ENCODE data around the gene CHRNA9.
"Not testable (repeated sequence)": the region's sequence is repeated elsewhere in the genome, so short reads cannot be mapped to it uniquely, and the experiment has no call there.

The CHRNA9 gene

DNA sequence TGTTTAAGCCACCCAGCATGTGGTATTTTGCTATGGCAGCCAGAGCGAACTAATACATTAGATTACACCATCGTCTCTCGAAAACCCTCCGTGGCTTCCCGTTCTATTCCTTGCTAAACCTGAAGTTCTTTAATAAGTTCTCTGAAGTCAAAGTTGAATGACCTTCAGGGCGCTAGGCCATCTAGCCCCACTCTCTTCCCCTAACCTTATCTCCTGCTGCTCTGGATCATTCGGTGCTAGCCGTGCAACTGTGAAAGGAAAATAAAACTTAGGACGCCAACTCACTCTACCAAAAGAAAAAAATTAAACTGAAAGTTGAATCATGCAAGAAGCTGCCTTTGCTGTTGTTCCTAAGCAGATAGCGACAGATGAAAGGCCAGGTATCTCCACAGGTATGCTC lies 40.0 kb downstream of the CHRNA9 start:
- TF ChIP-seq POLR2AphosphoS5 (IDR thresholded peaks at IDR 0.05; ENCODE audit: low read depth, low read length) (no peak), TAF1 (IDR thresholded peaks at IDR 0.05; ENCODE audit: borderline replicate concordance, low read depth, low read length) (no peak), POLR2A (IDR thresholded peaks at IDR 0.05; ENCODE audit: low read depth, low read length) (no peak)
- DNase-seq (ENCODE audit: insufficient read length) (no peak), FAIRE-seq (no peak)

DNA sequence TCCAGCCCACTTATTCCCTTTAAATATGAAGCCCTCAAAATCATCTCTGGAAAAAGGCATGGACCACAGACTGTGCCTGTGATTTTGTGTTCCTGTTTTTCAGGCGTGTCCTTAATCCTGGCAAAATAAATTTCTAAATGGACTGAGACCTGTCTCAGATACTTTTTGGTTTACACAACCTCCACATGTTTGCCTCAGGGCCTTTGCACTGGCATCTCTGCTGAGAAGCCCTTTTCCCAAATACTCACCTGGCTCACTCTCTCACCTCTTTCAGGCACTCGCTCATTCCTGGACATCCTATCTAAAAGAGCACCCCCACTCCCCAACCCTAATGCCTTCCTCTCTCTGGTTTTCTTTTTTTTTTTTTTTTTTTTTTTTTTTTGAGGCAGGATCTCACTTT lies 40.5 kb downstream of the CHRNA9 start:
- no peak for DNase-seq (ENCODE audit: insufficient read length)
- TF ChIP-seq POLR2AphosphoS5 (IDR thresholded peaks at IDR 0.05; ENCODE audit: low read depth, low read length) = no peak
- no peak for TF ChIP-seq TAF1 (IDR thresholded peaks at IDR 0.05; ENCODE audit: borderline replicate concordance, low read depth, low read length)
- TF ChIP-seq POLR2A (IDR thresholded peaks at IDR 0.05; ENCODE audit: low read depth, low read length) = no peak
- FAIRE-seq = no peak

DNA sequence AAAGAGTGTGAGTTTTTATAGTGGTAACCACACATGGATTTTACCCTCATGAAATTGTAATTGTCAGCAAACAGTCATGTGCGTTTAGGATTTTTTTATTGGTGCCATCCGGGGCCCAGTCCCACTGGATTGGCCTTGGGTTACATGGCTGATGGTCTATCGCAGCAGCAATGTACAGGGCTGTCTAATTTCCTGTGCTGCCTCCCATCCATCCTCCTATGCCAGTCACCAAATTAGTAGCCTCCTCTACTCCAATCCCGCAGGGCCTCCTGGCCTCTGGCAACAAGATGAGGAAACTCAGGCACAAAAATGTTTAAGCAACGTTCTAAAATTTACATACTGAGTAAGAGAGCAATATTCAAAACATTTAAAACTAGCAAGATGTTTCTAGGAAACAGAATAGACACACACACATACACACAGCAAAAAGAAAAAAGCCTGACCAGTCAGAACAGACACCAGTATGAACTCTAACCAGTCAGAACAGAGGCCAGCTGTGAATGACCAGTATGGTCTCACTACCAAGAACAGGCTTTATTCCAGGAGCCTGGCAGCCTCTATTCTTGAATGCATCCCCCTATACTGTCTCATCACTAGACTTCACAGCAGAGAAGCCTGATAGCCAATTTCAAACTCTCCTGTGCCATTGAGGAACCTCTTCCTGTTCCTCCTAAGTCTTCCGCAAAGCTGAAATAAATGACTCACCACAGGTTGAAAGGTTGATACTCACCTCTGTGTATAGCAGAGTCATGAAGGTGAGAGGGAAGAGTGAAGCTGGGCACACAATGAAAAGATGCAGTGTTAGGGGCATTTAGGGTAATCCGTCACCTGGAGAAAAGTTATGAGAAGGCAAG lies 42.6 kb downstream of the CHRNA9 start:
- DNase-seq (ENCODE audit: insufficient read length) (no peak), FAIRE-seq (no peak)
- TF ChIP-seq POLR2A (IDR thresholded peaks at IDR 0.05; ENCODE audit: low read depth, low read length) (no peak), POLR2AphosphoS5 (IDR thresholded peaks at IDR 0.05; ENCODE audit: low read depth, low read length) (no peak), TAF1 (IDR thresholded peaks at IDR 0.05; ENCODE audit: borderline replicate concordance, low read depth, low read length) (no peak)

DNA sequence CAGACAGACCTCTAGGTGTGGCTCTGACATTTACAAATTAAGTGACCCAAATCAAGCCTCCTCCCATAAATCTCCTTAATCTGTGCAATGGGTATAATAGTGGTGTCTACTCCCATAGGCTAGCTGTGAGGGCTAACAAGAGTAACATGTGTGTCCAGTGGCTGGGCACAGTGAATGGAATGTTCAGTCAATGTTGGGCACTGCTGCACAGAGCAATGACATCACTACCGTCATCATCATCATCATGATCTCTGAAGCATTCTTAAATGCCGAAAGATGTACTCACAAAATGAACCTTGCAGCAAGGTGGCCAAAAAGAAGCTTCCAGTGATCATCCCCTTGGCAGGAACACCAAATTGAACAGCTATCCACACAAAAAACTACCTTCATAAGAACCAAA lies 43.5 kb downstream of the CHRNA9 start:
- no peak for TF ChIP-seq TAF1 (IDR thresholded peaks at IDR 0.05; ENCODE audit: borderline replicate concordance, low read depth, low read length)
- no peak for TF ChIP-seq POLR2AphosphoS5 (IDR thresholded peaks at IDR 0.05; ENCODE audit: low read depth, low read length)
- TF ChIP-seq POLR2A (IDR thresholded peaks at IDR 0.05; ENCODE audit: low read depth, low read length) = no peak
- FAIRE-seq (no peak), DNase-seq (ENCODE audit: insufficient read length) (no peak)

DNA sequence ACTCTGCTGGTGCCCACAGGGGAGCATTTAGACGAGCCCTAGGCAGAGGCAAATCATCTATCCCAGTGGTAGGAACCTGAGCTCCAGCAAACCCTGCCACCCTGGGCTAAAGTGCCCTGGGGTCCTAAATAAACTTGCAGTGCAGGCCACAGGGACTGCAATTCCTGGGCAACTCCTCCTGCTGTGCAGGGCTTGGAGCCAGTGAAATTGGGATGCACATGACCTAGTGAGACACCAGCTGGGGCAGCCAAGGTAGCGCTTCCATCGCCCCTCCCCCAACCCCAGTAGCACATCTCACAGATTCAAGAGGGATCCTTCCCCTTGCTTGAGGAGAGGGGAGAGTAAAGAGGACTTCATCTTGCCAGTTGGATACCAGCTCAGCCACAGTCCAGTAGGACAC lies 44.1 kb downstream of the CHRNA9 start:
- DNase-seq (ENCODE audit: insufficient read length) (no peak), FAIRE-seq (no peak)
- no peak for TF ChIP-seq POLR2AphosphoS5 (IDR thresholded peaks at IDR 0.05; ENCODE audit: low read depth, low read length)
- no peak for TF ChIP-seq POLR2A (IDR thresholded peaks at IDR 0.05; ENCODE audit: low read depth, low read length)
- no peak for TF ChIP-seq TAF1 (IDR thresholded peaks at IDR 0.05; ENCODE audit: borderline replicate concordance, low read depth, low read length)

DNA sequence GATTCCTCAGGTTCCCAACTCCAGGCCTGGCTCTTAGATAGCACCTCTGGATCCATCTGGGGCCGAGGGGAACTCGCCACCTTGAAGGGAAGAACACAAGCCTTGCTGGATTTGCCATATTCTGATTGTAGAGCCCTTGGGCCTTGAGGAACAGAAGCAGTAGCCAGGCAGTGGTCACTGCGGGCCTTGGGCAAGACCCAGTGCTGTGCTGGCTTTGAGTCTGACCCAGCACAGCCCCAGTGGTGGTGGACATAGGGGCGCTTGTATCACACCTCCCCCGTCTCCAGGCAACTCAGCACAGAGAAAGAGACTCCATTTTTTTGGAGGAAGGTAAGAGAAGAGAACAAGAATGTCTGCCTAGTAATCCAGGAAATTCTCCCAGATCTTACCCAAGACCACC lies 45.5 kb downstream of the CHRNA9 start:
- FAIRE-seq (no peak), DNase-seq (ENCODE audit: insufficient read length) (no peak)
- TF ChIP-seq TAF1 (IDR thresholded peaks at IDR 0.05; ENCODE audit: borderline replicate concordance, low read depth, low read length) (no peak), POLR2AphosphoS5 (IDR thresholded peaks at IDR 0.05; ENCODE audit: low read depth, low read length) (no peak), POLR2A (IDR thresholded peaks at IDR 0.05; ENCODE audit: low read depth, low read length) (no peak)

DNA sequence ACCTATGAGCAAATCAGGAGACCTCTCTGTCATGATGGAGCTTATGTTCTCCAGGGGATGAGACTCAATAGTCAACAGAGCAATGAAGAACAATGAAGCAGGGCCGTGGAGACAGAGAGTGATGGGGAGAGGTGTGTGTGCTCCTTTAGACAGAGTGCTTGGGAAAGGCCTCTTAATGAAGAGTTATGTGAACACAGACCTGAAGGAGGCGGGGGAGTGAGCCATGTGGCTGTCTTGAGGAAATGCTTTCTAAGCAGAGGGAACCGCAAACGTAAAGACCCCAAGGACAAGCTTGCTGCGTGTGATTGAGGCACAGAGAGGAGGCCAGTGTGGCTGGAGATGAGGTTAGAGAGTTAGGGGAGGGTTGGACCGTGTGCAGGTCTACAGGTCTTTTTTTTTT lies 53.1 kb downstream of the CHRNA9 start:
- no peak for TF ChIP-seq POLR2A (IDR thresholded peaks at IDR 0.05; ENCODE audit: low read depth, low read length)
- no peak for TF ChIP-seq POLR2AphosphoS5 (IDR thresholded peaks at IDR 0.05; ENCODE audit: low read depth, low read length)
- TF ChIP-seq TAF1 (IDR thresholded peaks at IDR 0.05; ENCODE audit: borderline replicate concordance, low read depth, low read length) = no peak
- no peak for DNase-seq (ENCODE audit: insufficient read length)
- FAIRE-seq = no peak

DNA sequence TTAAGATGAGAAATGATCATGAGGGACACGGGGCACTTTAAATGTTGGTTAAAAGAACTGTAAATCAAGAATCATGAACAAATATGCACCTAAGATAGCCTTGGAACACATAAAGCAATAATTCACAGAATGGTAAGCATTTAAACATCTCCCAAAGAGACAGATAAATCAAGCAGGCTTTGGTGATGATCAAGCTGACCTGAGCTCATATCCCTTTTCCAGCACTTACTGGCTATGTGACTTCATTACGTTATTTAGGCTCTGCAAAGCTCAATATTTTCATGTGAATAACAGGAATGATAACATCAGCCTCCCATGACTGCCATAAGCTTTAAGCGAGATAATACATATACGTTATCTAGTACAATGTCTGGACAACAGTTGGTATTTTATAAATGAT lies 54.9 kb downstream of the CHRNA9 start:
- no peak for TF ChIP-seq POLR2AphosphoS5 (IDR thresholded peaks at IDR 0.05; ENCODE audit: low read depth, low read length)
- no peak for TF ChIP-seq POLR2A (IDR thresholded peaks at IDR 0.05; ENCODE audit: low read depth, low read length)
- no peak for TF ChIP-seq TAF1 (IDR thresholded peaks at IDR 0.05; ENCODE audit: borderline replicate concordance, low read depth, low read length)
- no peak for FAIRE-seq
- DNase-seq (ENCODE audit: insufficient read length) = no peak

DNA sequence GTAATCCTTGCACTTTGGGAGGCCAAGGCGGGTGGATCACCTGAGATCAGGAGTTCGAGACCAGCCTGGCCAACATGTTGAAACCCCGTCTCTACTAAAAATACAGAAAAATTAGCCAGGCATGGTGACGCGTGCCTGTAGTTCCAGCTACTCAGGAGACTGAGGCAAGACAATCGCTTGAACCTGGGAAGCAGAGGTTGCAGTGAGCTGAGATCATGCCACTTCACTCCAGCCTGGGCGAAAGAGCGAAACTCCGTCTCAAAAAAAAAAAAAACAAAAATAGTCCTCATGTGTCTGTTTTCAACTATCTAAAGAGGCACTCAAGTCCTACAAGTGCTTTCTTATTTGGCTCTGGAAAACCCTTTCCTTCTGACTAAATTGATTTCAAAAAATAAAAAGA lies 57.1 kb downstream of the CHRNA9 start:
- not testable (repeated sequence) for DNase-seq (ENCODE audit: insufficient read length); FAIRE-seq

DNA sequence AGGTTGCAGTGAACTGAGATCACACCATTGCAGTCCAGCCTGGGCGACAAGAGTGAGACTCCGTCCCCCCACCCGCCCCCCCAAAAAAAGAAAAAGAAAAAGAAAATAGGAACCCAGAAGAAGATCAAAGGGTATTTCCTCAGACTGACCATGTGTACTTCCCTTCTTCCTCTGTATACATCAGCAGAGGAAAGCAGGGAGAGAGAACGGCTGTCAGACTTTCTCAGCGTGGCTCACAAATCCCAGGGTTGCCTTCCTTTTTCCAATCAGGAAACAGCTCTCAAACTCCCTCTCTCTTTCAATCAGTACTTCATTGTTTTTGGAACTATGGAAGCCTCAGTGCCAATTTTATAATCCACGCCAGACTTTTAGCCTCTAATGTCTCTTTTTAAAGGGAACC lies 59.1 kb downstream of the CHRNA9 start:
- DNase-seq (ENCODE audit: insufficient read length) = no peak
- FAIRE-seq = no peak
- TF ChIP-seq TAF1 (IDR thresholded peaks at IDR 0.05; ENCODE audit: borderline replicate concordance, low read depth, low read length) (no peak), POLR2AphosphoS5 (IDR thresholded peaks at IDR 0.05; ENCODE audit: low read depth, low read length) (no peak), POLR2A (IDR thresholded peaks at IDR 0.05; ENCODE audit: low read depth, low read length) (no peak)

DNA sequence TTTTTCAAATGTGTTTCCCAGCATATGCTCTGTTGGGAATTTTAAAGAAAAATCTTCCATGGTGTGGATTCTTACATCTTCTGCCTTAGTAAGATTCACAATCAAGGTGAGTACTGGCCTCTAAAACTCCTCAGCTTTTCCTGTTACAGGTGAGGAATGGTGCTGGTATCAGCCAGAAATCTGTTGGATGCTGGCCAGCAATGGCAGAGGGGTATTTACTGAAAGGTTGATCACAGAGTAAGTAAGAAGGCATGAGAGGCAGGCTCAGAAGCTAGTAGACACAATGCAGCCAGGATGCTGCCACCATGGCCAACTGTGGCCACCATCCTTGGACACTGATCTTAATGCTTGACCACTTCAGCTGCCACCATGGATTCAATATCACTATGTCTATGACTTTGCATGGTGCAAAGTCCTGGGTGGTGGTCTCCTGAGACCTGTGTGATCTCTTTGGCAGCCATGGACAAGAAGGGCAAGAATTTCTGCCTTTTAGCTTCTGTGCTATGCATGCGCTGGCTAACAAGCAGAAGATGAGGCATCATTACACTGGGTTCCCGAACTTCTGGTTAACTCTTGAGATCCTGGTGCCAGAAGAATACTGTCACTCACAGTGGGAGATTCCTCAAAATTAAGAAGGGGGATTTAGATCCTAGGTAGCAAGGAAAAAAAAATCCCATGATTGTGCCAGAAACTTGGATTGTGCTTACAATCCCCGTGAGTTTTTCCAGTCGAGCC lies 60.2 kb downstream of the CHRNA9 start:
- TF ChIP-seq POLR2A (IDR thresholded peaks at IDR 0.05; ENCODE audit: low read depth, low read length) (no peak), TAF1 (IDR thresholded peaks at IDR 0.05; ENCODE audit: borderline replicate concordance, low read depth, low read length) (no peak), POLR2AphosphoS5 (IDR thresholded peaks at IDR 0.05; ENCODE audit: low read depth, low read length) (no peak)
- no peak for FAIRE-seq
- DNase-seq (ENCODE audit: insufficient read length) = no peak

All from GM12892 (cell line).